ENCODE measurements around the gene RPS26. TPM values are rescaled to one million over a fixed set of nuclear protein-coding genes. Genes with fewer than 3 reads are reported as not detected.

Gene RPS26
- polyA plus RNA-seq, 1 donor from 2014 or later, result 598 TPM

DNA sequence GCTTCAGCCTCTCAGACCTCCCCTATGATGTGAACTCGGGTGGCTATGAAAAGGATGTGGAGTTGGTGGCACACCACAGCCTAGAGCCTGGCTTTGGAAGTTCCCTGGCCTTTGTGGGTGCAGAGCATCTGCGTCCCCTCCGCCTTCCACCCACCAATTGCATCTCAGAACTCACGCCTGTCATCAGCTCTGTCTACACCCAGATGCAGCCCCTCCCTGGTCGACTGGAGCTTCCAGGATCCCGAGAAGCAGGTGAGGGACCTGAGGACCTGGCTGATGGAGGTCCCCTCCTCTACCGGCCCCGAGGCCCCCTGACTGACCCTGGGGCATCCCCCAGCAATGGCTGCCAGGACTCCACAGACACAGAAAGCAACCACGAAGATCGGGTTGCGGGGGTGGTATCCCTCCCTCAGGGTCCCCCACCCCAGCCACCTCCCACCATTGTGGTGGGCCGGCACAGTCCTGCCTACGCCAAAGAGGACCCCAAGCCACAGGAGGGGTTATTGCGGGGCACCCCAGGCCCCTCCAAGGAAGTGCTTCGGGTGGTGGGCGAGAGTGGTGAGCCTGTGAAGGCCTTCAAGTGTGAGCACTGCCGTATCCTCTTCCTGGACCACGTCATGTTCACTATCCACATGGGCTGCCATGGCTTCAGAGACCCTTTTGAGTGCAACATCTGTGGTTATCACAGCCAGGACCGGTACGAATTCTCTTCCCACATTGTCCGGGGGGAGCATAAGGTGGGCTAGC is 7.0 kb upstream of the RPS26 start:
- Histone ChIP-seq H3K4me2 (ENCODE audit: low read length) (no peak overlapping the region), H2AFZ (ENCODE audit: low read depth, low read length) (no peak overlapping the region), H3K9me2 (ENCODE audit: insufficient read depth, low read length) (no peaks in the 10 kb centered on the region), H3K36me3 (ENCODE audit: insufficient read depth, low read length) (no peaks in the 10 kb centered on the region), H4K20me1 (ENCODE audit: insufficient read depth) (no peaks in the 10 kb centered on the region), H3K79me2 (replicated peaks; ENCODE audit: insufficient read depth, low read length) (no peaks in the 10 kb centered on the region), H3K4me3 (ENCODE audit: low read length) (no peak overlapping the region), H3F3A (ENCODE audit: insufficient read depth, low read length, poor library complexity, severe bottlenecking) (no peaks in the 10 kb centered on the region), H3K27me3 (ENCODE audit: insufficient read depth, low read depth, low read length) (no peaks in the 10 kb centered on the region), H3K9ac (ENCODE audit: low read length) (no peak overlapping the region), H3K27ac (ENCODE audit: low read length) (no peak overlapping the region), H3K9me3 (ENCODE audit: low read length) (no peaks in the 10 kb centered on the region)
- TF ChIP-seq POLR2AphosphoS5 (IDR thresholded peaks at IDR 0.05) (no peak), EP300 (conservative IDR thresholded peaks at IDR 0.05; ENCODE audit: poor library complexity, severe bottlenecking) (no peak), CTCF (IDR thresholded peaks at IDR 0.05; ENCODE audit: poor library complexity, severe bottlenecking) (no peak), MXI1 (conservative IDR thresholded peaks at IDR 0.05; ENCODE audit: poor library complexity, severe bottlenecking) (no peak), RAD21 (conservative IDR thresholded peaks at IDR 0.05) (no peak), TAF1 (IDR thresholded peaks at IDR 0.05; ENCODE audit: low read depth) (no peak), EZH2 (IDR thresholded peaks at IDR 0.05; ENCODE audit: borderline replicate concordance, insufficient read depth, low read length, poor library complexity, severe bottlenecking) (no peak), SMC3 (conservative IDR thresholded peaks at IDR 0.05; ENCODE audit: poor library complexity) (no peak)
- TF ChIP-seq, protein P1, sequence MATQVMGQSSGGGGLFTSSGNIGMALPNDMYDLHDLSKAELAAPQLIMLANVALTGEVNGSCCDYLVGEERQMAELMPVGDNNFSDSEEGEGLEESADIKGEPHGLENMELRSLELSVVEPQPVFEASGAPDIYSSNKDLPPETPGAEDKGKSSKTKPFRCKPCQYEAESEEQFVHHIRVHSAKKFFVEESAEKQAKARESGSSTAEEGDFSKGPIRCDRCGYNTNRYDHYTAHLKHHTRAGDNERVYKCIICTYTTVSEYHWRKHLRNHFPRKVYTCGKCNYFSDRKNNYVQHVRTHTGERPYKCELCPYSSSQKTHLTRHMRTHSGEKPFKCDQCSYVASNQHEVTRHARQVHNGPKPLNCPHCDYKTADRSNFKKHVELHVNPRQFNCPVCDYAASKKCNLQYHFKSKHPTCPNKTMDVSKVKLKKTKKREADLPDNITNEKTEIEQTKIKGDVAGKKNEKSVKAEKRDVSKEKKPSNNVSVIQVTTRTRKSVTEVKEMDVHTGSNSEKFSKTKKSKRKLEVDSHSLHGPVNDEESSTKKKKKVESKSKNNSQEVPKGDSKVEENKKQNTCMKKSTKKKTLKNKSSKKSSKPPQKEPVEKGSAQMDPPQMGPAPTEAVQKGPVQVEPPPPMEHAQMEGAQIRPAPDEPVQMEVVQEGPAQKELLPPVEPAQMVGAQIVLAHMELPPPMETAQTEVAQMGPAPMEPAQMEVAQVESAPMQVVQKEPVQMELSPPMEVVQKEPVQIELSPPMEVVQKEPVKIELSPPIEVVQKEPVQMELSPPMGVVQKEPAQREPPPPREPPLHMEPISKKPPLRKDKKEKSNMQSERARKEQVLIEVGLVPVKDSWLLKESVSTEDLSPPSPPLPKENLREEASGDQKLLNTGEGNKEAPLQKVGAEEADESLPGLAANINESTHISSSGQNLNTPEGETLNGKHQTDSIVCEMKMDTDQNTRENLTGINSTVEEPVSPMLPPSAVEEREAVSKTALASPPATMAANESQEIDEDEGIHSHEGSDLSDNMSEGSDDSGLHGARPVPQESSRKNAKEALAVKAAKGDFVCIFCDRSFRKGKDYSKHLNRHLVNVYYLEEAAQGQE (IDR thresholded peaks at IDR 0.05; ENCODE audit: borderline replicate concordance), result no peak

GRCh38 chr12:56037161-56037560 is 4.6 kb upstream of the RPS26 start:
- no peaks in the 10 kb centered on the region for H4K20me1 ChIP-seq (ENCODE audit: insufficient read depth)
- TF ChIP-seq POLR2AphosphoS5 (IDR thresholded peaks at IDR 0.05) (no peak), EP300 (conservative IDR thresholded peaks at IDR 0.05; ENCODE audit: poor library complexity, severe bottlenecking) (no peak), EZH2 (IDR thresholded peaks at IDR 0.05; ENCODE audit: borderline replicate concordance, insufficient read depth, low read length, poor library complexity, severe bottlenecking) (no peak), RAD21 (conservative IDR thresholded peaks at IDR 0.05) (no peak), MXI1 (conservative IDR thresholded peaks at IDR 0.05; ENCODE audit: poor library complexity, severe bottlenecking) (no peak), CTCF (IDR thresholded peaks at IDR 0.05; ENCODE audit: poor library complexity, severe bottlenecking) (no peak), SMC3 (conservative IDR thresholded peaks at IDR 0.05; ENCODE audit: poor library complexity) (no peak), TAF1 (IDR thresholded peaks at IDR 0.05; ENCODE audit: low read depth) (no peak)
- TF ChIP-seq, protein P1 (IDR thresholded peaks at IDR 0.05; ENCODE audit: borderline replicate concordance), result no peak
- no peaks in the 10 kb centered on the region for H3K27me3 ChIP-seq (ENCODE audit: insufficient read depth, low read depth, low read length)
- H2AFZ ChIP-seq (ENCODE audit: low read depth, low read length), result no peak overlapping the region
- H3K4me2 ChIP-seq (ENCODE audit: low read length), result no peak overlapping the region
- H3K9me2 ChIP-seq (ENCODE audit: insufficient read depth, low read length), result no peaks in the 10 kb centered on the region
- H3K79me2 ChIP-seq (replicated peaks; ENCODE audit: insufficient read depth, low read length), result peaks cover 2% of the 10 kb centered on the region
- no peak overlapping the region for H3K9ac ChIP-seq (ENCODE audit: low read length)
- no peaks in the 10 kb centered on the region for H3F3A ChIP-seq (ENCODE audit: insufficient read depth, low read length, poor library complexity, severe bottlenecking)
- no peaks in the 10 kb centered on the region for H3K36me3 ChIP-seq (ENCODE audit: insufficient read depth, low read length)
- H3K9me3 ChIP-seq (ENCODE audit: low read length), result no peaks in the 10 kb centered on the region
- no peak overlapping the region for H3K4me3 ChIP-seq (ENCODE audit: low read length)
- H3K27ac ChIP-seq (ENCODE audit: low read length), result no peak overlapping the region

Measured in neural cell (in vitro differentiated cells).